PC-9 (cell line): ENCODE results near the gene LASP1. TPM values are rescaled to one million over a fixed set of nuclear protein-coding genes. Genes with fewer than 3 reads are reported as not detected.

ENCODE experiments used
- BruUV-seq: library from RNA; stranded (reverse); fragments of 400-500 nt; replicated peaks from 2 replicates; lab custom pipeline; 2021; lab: Mats Ljungman, UMichigan
- CTCF ChIA-PET: fragments of 300-600 bp; sonication (Branson Sonifier 250); formaldehyde crosslinking; loops from one replicate; lab custom pipeline; 2022; ENCODE audit warnings: antibody characterized with exemption; lab: Charles Lee
- POLR2A ChIA-PET: fragments of 300-600 bp; sonication (Branson Sonifier 250); formaldehyde crosslinking; loops from one replicate; lab custom pipeline; 2022; ENCODE audit warnings: antibody characterized with exemption; ENCODE audit not compliant: unreplicated experiment; lab: Charles Lee
- DNase-seq, 2 experiments: peaks; one replicate each; pipeline versions ENCODE4 v3.0.0 to v3.0.0-alpha.2; 2015 to 2022; ENCODE audit warnings: mixed read lengths in 1 of 2
- H2AFZ ChIP-seq: fragments of 200-600 bp; sonication (generic); 2 replicates; pipeline ENCODE4 v1.8.1; 2017; ENCODE audit warnings: antibody characterized with exemption
- H3F3A ChIP-seq: fragments of 200-600 bp; sonication (generic); 2 replicates; pipeline ENCODE4 v1.8.1; 2017; ENCODE audit warnings: antibody characterized with exemption, mild to moderate bottlenecking, low read depth; ENCODE audit not compliant: insufficient read depth
- H3K27ac ChIP-seq: fragments of 200-600 bp; sonication (generic); 2 replicates; pipeline ENCODE4 v1.6.1; 2016; ENCODE audit warnings: mixed run types
- H3K27me3 ChIP-seq: fragments of 200-600 bp; sonication (generic); 2 replicates; pipeline ENCODE4 v1.6.1; 2016; ENCODE audit warnings: low read depth, mixed run types; ENCODE audit not compliant: insufficient read depth
- H3K36me3 ChIP-seq: fragments of 200-600 bp; sonication (generic); 2 replicates; pipeline ENCODE4 v1.6.1; 2016; ENCODE audit warnings: low read depth, mixed run types
- H3K4me1 ChIP-seq: fragments of 200-600 bp; sonication (generic); replicated peaks from 2 replicates; pipeline ENCODE4 v1.6.1; 2016; ENCODE audit warnings: mixed run types; ENCODE audit not compliant: insufficient read depth
- H3K4me2 ChIP-seq: fragments of 200-600 bp; sonication (generic); 2 replicates; pipeline ENCODE4 v1.6.1; 2017; ENCODE audit warnings: mixed run types
- H3K4me3 ChIP-seq: fragments of 200-600 bp; sonication (generic); 2 replicates; pipeline ENCODE4 v1.6.1; 2016; ENCODE audit warnings: mixed run types
- H3K79me2 ChIP-seq: fragments of 200-600 bp; sonication (generic); 2 replicates; pipeline ENCODE4 v1.6.1; 2017; ENCODE audit warnings: low read depth, mixed run types
- H3K9me2 ChIP-seq: fragments of 200-600 bp; sonication (generic); 2 replicates; pipeline ENCODE4 v1.8.1; 2017; ENCODE audit warnings: mild to moderate bottlenecking; ENCODE audit not compliant: insufficient read depth
- H3K9me3 ChIP-seq: fragments of 200-600 bp; sonication (generic); 2 replicates; pipeline ENCODE4 v1.8.1; 2016; ENCODE audit warnings: low read depth; ENCODE audit not compliant: insufficient read depth
- H4K20me1 ChIP-seq: fragments of 200-600 bp; sonication (generic); 2 replicates; pipeline ENCODE4 v1.8.1; 2017; ENCODE audit not compliant: insufficient read depth
- CTCF ChIP-seq: fragments of 200-600 bp; sonication (generic); conservative IDR thresholded peaks from 2 replicates; pipeline ENCODE4 v1.6.1; 2017; ENCODE audit warnings: mixed run types, antibody characterized with exemption, mild to moderate bottlenecking, moderate library complexity
- EZH2 ChIP-seq: fragments of 200-600 bp; sonication (generic); IDR thresholded peaks from 2 replicates; pipeline ENCODE4 v1.8.0; 2017; ENCODE audit warnings: antibody characterized with exemption, low read depth
- intact Hi-C: fragments of 100-400 bp; cut with micrococcal nuclease; formaldehyde crosslinking; loops from one replicate; pipeline ENCODE4 v1.10.0; 2022; ENCODE audit not compliant: unreplicated experiment
- total RNA-seq: library from RNA; stranded (reverse); gene quantifications from 2 replicates; pipeline ENCODE4 v1.2.3, GENCODE V29; 2021

The LASP1 gene
- total RNA-seq, 1 experiment from 2014 or later, result 309 TPM

GRCh38 chr17:38961413-38961812 is 91.6 kb downstream of the LASP1 start:
- no TSS peak for BruUV-seq
- POLR2A ChIA-PET, result no interaction called here

GRCh38 chr17:38967290-38967738 is 97.5 kb downstream of the LASP1 start, which contains the start of gene FBXO47:
FBXO47 (minus strand) TSS chr17:38967403; CDS start chr17:38963025, 4,378 bp downstream.
- H2AFZ ChIP-seq, result peak within 1 kb of the TSS; percentile 82
- no peak for TF ChIP-seq CTCF
- no peak within 1 kb of the TSS for H3K27ac ChIP-seq
- BruUV-seq, result no TSS peak
- ChIA-PET CTCF (interaction anchor here (0.7 to 1.2 kb wide), 3 partner anchors 15 to 232 kb away, joined by 4 to 6 read pairs (median 4); no protein-coding TSS in a partner anchor), POLR2A (interaction anchor here (0.5 to 0.7 kb wide), 7 partner anchors 12 to 207 kb away, joined by 3 to 21 read pairs (median 5); no protein-coding TSS in a partner anchor)
- no peaks in the 10 kb centered on the region for H3K27me3 ChIP-seq
- intact Hi-C loops, result loop anchor here (5.0 kb wide), 1 partner anchor 215 kb away; the partner anchor contains the start of gene PSMB3
- no peaks in the 10 kb centered on the region for H4K20me1 ChIP-seq
- DNase-seq, result peak; percentile 75 to 89
- H3K4me3 ChIP-seq, result peak within 1 kb of the TSS; percentile 47; the same call in 1 of the 2 replicates
- peaks cover 9% of the 10 kb centered on the region; the same call in 1 of the 2 replicates for H3F3A ChIP-seq
- H3K9me3 ChIP-seq, result no peaks in the 10 kb centered on the region
- H3K4me1 ChIP-seq, result no peaks in the 10 kb centered on the region
- H3K79me2 ChIP-seq, result no peaks in the 10 kb centered on the region
- H3K36me3 ChIP-seq, result no peaks in the 10 kb centered on the region
- peak within 1 kb of the TSS; percentile 73 for H3K4me2 ChIP-seq
- H3K9me2 ChIP-seq, result no peaks in the 10 kb centered on the region

More at GRCh38 chr17:38961413-38961812, 91.6 kb downstream of the LASP1 start:
- Histone ChIP-seq H3K36me3 (no peaks in the 10 kb centered on the region), H3K79me2 (no peaks in the 10 kb centered on the region), H3K4me1 (peaks cover 13% of the 10 kb centered on the region), H2AFZ (no peak overlapping the region), H3K27ac (no peak overlapping the region), H3K4me2 (no peak overlapping the region), H3K9me3 (no peaks in the 10 kb centered on the region), H3K4me3 (no peak overlapping the region), H3F3A (0 out of 2 replicates have a peak, but pooled peaks cover 5% of the 10 kb centered on the region), H3K9me2 (no peaks in the 10 kb centered on the region), H3K27me3 (no peaks in the 10 kb centered on the region), H4K20me1 (no peaks in the 10 kb centered on the region)
- CTCF ChIA-PET, result no interaction called here
- TF ChIP-seq EZH2, result no peak
- no peak for TF ChIP-seq CTCF
- no peak for DNase-seq
- intact Hi-C loops, result no loop called here

GRCh38 chr17:38969281-38969680 is 99.4 kb downstream of the LASP1 start:
- H3K4me1 ChIP-seq, result no peaks in the 10 kb centered on the region
- intact Hi-C loops, result loop anchor here (5.0 kb wide), 1 partner anchor 217 kb away; the partner anchor contains the start of gene PSMB3
- no TSS peak for BruUV-seq
- ChIA-PET CTCF (interaction anchor here (0.7 kb wide), 1 partner anchor 138 kb away, joined by 7 read pairs; no protein-coding TSS in a partner anchor), POLR2A (interaction anchor here (0.5 kb wide), 1 partner anchor 85 kb away, joined by 4 read pairs; no protein-coding TSS in a partner anchor)
- H3K9me3 ChIP-seq, result no peaks in the 10 kb centered on the region
- no peak for DNase-seq
- H3K4me2 ChIP-seq, result no peak overlapping the region
- no peaks in the 10 kb centered on the region for H3K79me2 ChIP-seq
- H3F3A ChIP-seq, result peaks cover 9% of the 10 kb centered on the region; the same call in 1 of the 2 replicates
- TF ChIP-seq EZH2, result no peak
- no peak for TF ChIP-seq CTCF
- no peaks in the 10 kb centered on the region for H3K9me2 ChIP-seq
- H3K4me3 ChIP-seq, result no peak overlapping the region
- H3K36me3 ChIP-seq, result no peaks in the 10 kb centered on the region
- no peak overlapping the region for H3K27ac ChIP-seq
- no peaks in the 10 kb centered on the region for H4K20me1 ChIP-seq
- H3K27me3 ChIP-seq, result no peaks in the 10 kb centered on the region
- no peak overlapping the region for H2AFZ ChIP-seq
